H1 (cell line): ENCODE data around the gene SRCIN1. TPM values are rescaled to one million over a fixed set of nuclear protein-coding genes. Genes with fewer than 3 reads are reported as not detected.

Experiments
- CHD2 ChIP-seq: IDR thresholded peaks from 2 replicates; pipeline ENCODE4 v1.6.1; 2012; ENCODE audit warnings: low read length, improper control_type of control experiment
- CTBP2 ChIP-seq: IDR thresholded peaks from 2 replicates; pipeline ENCODE4 v1.7.0; 2011; ENCODE audit warnings: borderline replicate concordance, mild to moderate bottlenecking, moderate library complexity, mixed read lengths, low read length; ENCODE audit not compliant: insufficient read depth, insufficient read length
- EGR1 ChIP-seq: IDR thresholded peaks from 2 replicates; pipeline ENCODE4 v1.6.1; 2011; ENCODE audit warnings: low read depth, low read length, borderline replicate concordance
- SIN3A ChIP-seq, 2 experiments: IDR thresholded peaks in 1 of 2; conservative IDR thresholded peaks in 1 of 2; 2 replicates each; pipeline ENCODE4 v1.6.1; 2011 to 2012; ENCODE audit warnings: low read length in 2 of 2, improper control_type of control experiment in 1 of 2, low read depth in 1 of 2, mild to moderate bottlenecking in 1 of 2
- SP1 ChIP-seq: IDR thresholded peaks from 2 replicates; pipeline ENCODE4 v1.6.1; 2011; ENCODE audit warnings: low read depth, low read length
- polyA plus RNA-seq, 7 experiments: library from polyadenylated mRNA; depleted of rRNA in 3 of 7; stranded (reverse) in 5 of 7; unstranded in 2 of 7; fragments of >200 nt in 5 of 7; fragments of 200-250 nt in 2 of 7; gene quantifications; 1 replicate in 5 of 7; 2 replicates in 1 of 7; 4 replicates in 1 of 7; pipeline versions ENCODE4 v1.2.1 to v1.2.3, GENCODE V29; 2011 to 2013; ENCODE audit warnings: missing spikeins in 2 of 7, mixed read lengths in 2 of 7
- total RNA-seq: library from RNA; stranded (reverse); fragmentation: NEBNext Ultra II Directional; extraction: Animal tissue kit (Norgen Biotek cat#: 25700); gene quantifications from 2 replicates; pipeline ENCODE4 v1.2.1, GENCODE V29; 2021
- TF ChIP-seq, protein P1 (sequence below): IDR thresholded peaks from 2 replicates; pipeline ENCODE4 v1.6.1; 2012; ENCODE audit warnings: inconsistent platforms

Gene SRCIN1
- total and polyA plus RNA-seq, 2 of the 8 experiments (the other 6 are each of a cell fraction or from before 2014, with no cell fraction given), result 2.8 to 3.8 TPM

DNA sequence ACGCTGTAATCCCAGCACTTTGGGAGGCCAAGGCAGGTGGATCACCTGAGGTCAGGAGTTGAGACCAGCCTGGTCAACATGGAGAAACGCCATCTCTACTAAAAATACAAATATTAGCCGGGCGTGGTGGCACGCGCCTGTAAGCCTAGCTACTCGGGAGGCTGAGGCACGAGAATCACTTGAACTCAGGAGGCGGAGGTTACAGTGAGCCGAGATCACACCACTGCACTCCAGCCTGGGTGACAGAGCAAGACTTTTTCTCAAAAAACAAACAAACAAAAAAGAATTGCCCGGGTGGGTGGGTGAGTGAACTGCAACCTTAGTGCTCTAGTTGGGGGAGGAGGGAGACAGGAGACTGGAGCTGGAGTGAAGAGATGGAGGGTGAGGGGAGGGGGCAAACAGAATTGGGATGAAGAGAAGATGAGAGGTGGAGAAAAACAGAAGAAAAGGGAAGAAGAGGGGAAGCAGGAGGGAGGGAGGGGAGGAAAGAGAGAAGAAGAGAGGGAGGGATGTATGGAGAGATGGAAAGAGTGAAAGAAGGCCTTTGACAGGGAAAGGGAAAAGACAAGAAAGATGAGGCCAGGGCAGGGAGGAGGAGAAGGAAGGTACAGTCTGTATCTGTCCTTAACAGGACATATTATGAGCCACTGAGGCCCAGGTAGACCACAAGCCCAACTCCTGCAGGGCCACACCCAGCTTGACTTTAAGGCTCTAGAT lies 5.5 kb upstream of the SRCIN1 start (continued):
- TF ChIP-seq CTBP2 (no peak), CHD2 (no peak), SIN3A (conservative IDR thresholded peaks at IDR 0.05 in 1 of 2, IDR thresholded peaks at IDR 0.05 in 1 of 2; ENCODE audit: low read depth in 1 of 2, low read length in 2 of 2) (no peak), EGR1 (no peak), SP1 (no peak)
- TF ChIP-seq, protein P1, sequence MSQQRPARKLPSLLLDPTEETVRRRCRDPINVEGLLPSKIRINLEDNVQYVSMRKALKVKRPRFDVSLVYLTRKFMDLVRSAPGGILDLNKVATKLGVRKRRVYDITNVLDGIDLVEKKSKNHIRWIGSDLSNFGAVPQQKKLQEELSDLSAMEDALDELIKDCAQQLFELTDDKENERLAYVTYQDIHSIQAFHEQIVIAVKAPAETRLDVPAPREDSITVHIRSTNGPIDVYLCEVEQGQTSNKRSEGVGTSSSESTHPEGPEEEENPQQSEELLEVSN, result no peak
